GM18858 (cell line): Measurements from ENCODE around the gene PIK3CA.
"Not testable (repeated sequence)": the region's sequence is repeated elsewhere in the genome, so short reads cannot be mapped to it uniquely, and the experiment has no call there.

Experiments used
- ATAC-seq: cut with Tn5 transposase; IDR thresholded peaks from one replicate; pipeline ENCODE4 v1.9.1; 2021; ENCODE audit not compliant: unreplicated experiment

PIK3CA gene

DNA sequence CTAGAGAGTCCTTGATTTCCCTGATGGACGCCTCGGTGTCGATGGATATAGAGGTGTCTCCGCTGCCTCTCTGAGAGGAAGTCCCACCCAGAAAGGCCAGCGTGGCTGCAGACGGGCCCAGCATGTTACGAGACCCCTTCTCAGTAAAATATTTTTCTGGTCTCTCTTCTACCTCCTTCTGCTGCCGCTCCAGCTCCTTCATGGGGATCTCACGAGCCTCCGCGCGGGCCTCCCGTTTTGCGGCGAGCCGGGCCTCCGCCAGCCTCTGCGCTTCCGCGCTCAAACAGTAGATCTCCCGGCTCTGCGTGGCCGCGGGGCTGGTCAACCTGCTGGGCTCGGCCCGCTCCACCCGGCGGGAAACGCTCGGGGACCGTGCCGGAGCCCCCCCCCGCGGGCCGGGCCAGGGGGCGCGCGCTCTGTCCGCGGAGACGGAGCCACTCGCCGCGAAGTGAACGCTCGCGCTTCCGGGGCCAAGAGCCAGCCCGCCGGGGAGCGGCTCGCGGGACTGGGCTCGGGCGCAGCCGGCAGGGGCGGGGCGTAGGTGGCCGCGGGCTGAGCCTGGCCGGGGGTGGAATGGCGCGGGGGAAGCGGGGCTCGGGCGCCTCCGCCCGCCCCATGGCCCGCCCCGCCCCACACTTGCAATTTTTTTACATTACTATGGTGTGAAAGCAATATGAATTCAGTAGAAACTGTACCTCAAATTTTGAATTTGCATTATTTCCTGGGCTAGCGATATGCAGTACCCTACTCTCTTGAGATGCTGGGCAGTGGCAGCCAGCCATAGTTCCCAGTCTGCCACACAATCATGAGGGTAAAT lies 113.0 kb downstream of the PIK3CA start:
- ATAC-seq = peak; percentile 69

DNA sequence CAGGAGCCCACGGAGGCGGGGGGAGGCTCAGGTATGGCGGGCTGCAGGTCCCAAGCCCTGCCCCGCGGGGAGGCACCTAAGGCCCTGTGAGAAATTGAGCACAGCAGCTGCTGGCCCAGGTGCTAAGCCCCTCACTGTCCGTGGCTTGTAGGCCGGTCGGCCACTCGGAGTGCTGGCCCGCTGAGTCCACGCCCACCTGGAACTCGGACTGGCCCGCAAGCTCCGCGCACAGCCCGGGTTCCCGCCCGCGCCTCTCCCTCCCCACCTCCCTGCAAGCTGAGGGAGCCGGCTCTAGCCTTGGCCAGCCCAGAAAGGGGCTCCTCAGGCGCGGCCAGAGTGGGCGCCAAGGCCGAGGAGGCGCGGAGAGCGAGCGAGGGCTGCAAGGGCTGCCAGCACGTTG lies 115.0 kb downstream of the PIK3CA start:
- ATAC-seq = no peak

DNA sequence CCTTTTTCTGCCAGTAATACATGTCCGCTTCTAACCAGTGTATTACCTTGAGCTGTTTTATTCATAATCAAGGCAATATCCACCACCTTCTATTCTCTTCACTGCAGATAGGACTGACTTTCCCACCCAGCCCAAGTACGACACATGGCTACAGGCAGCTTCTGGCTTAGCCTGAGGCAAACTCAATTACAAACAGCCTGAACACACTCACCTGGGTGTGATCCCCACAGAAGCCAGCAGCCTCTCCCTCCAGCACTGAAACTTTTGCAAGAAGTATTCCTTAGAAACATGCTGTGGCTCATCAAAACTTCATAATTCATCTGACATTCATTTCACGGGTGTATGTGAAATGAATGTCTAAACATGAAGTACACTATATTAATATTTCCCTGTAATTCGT lies 116.3 kb downstream of the PIK3CA start:
- no peak for ATAC-seq

DNA sequence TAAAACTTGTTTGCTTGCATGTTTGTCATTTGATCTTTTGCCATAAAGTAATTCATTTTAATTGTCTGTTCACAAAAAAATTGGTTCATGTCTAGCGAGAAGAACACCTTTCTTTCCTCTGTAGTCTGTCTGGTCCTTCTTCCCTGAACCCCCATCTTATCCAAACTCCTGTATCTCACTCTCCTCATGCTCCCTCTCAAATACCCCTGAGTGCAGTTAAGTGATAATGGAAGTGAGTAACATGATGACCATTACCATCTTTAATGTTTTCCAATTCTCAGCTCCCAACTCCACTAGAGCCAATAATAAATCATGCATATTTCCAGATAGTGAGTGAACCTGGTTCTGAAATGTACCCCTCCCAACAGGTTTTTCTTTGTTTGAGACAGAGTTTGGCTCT lies 116.9 kb downstream of the PIK3CA start:
- no peak for ATAC-seq

DNA sequence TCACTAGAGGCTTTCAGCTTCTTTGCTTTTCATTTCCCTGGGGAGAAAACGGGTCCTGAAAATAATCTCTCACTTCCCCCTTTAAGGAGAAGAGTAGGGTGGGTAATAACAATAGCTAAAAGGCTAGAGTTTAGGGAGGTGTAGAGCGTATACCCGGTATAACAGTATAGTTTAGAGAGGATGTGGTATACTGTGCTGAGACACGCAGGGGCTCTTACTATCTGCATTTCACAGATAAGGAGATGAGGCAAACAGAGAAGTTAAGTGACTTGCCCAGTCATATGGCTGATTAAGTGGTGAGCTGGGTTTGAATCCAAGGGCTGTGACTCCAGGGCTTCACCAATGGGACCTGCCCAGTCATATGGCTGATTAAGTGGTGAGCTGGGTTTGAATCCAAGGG lies 117.7 kb downstream of the PIK3CA start:
- ATAC-seq = peak; percentile 69

DNA sequence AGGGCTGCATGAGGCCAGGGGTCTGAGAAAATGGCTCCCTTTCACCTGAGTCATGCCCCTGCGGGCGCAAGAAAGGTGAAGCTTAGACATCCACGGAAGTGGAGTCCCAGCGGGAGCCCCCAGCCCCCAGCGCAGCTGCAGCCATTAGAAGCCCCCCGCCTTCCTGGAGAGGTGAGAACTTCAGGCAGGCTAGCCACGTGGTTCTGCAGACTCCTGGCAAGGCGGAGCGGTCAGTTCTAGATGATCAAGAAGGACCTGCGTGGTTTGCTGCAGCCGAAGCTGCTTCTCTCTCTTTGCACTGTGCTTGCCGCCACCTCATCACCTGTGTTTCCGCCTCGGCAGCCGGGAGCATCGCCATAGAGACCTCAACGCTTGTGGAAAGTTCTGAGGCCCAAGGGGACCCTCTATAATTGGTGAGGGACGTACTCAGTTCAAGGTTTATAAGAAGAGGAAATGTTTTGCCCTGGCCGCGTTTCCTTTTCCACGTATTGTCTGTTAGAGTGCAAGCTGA lies 118.6 kb downstream of the PIK3CA start:
- no peak for ATAC-seq

DNA sequence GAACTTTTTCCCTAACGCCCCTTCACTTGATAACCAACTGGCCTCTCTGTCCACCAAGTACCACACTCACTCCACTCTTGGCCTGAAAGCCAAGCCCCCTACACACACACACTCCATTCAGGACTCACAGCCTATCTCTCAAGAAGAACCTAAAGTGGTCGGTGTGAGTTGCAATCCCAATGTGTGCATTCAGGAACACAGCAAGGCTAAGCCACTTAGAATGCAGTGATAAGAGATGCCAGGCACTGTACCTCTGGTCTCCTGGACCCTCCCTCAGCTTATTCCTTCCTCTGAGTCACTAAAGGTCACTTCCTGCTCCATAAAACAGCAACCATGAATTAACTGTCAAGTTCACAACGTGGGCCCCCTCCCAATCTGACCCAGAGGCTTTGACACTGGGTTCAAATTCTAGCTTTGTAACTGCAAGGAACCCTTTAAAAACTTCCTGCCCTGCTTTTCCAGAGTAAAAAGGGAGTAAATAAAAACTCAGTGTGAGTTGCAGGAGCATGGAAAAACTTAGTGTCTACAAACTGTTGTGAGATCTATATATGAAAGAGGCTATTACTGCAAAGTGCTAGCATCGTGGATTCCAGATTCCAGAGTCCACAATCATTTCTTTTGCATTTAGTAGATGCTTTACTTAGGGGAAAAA lies 120.4 kb downstream of the PIK3CA start:
- no peak for ATAC-seq

DNA sequence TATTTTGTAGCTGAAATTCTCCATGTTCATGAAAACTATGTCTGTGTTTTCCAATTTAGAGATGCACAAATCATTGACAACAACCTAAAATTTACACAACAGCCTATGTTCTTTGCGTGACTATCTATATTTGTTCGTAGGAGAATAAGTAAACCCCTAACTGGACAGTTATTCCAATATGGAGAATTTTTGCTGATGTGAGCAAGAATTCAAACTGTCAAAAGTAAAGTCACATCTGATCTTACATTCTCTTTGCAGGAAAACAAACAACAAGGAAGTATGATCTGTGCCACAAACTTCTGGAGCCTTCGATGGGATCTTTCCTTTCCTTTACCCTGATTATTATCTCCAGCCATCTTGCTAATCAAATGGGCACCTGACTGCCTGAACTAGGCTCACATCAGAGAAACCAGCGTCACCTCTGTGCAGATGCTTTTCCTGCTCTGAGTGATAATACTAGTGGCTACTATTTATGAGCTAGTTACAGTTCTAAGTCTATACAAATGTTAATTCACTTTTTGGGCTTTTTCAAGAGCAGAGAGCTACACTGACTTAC lies 121.1 kb downstream of the PIK3CA start:
- no peak for ATAC-seq

DNA sequence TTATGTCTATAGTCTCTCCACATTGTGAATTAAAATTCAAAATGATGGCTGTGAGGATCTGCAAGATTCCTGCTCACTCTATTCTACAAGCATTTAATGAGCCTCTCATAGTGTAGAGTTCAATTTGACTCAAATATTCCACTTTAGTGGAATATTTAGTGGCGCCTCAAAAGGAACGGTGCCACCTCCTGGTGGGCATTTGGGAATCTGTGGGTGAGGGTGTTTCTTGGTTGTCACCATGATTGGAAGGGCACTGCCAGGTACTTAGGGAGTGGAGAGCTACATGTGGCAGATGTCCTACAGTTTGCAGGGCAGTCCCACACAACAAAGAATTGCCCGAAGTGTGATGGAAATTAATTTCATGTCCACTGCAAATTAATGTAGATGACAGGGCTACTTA lies 124.2 kb downstream of the PIK3CA start:
- ATAC-seq = no peak

DNA sequence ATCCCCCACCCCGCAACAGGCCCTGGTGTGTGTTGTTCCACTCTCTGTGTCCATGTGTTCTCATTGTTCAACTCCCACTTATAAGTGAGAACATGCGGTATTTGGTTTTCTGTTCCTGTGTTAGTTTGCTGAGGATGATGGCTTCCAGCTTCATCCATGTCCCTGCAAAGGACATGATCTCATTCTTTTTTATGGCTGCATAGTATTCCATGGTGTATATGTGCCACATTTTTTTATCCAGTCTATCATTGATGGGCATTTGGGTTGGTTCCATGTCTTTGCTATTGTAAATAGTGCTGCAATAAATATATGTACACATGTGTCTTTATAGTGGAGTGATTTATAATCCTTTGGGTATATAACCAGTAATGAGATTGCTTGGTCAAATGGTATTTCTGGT lies 126.3 kb downstream of the PIK3CA start:
- not testable (repeated sequence) for ATAC-seq

DNA sequence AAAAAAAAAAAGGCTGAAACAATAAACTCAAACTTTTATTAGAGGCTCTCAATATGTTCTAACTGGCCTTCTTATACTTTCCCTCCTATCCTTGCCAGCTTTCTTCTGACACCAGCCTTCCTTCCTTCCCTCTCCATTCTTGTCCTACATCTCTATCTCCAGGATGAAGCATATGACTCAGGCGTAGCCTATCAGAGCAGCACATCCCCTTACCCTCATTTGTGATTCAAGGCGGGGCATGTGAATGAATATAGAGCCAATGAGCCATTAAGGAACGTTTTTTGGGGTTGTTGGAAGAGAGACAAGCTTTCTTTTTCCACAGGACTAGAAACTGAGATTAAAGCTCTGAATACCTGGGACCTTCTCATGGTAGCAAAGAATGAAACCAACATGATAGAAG lies 127.8 kb downstream of the PIK3CA start:
- ATAC-seq = no peak

DNA sequence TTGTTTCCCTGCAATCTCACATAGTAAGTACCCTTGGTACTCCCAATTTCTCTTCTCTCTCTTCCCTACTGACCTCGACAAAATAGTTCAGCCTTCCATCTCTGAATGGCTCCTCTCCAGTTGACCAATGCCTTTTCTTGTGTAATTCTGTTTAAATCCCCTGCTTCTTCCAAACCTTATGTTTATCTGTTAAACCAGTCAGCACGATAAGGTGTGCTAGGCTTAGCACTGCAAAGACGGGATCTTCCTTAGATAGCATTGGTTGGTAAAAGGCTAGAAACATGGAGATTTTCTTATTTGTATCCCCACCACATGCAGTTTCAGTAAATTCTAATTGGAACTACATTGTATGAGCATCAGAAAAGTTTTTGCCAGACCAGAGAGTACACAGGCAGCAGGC lies 128.6 kb downstream of the PIK3CA start:
- ATAC-seq = no peak

DNA sequence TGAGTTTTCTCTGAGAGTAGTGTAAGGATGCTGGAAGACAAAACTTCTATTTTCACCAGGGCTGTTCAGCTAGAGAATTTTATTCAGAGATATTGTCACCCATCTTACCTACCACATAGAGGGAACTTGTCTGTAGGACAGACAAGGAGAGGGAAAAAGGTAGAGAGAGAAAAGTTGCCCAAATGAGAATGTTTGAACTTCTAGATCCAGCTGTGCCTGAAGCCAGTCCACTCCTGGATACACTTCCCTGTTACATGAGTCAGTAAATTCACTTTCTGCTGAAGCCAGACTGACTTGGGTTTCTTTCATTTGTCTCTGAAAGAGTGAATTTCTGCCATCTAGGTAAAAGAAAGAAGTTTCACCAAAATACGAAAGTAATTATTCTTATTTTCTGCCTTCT lies 130.0 kb downstream of the PIK3CA start:
- no peak for ATAC-seq

DNA sequence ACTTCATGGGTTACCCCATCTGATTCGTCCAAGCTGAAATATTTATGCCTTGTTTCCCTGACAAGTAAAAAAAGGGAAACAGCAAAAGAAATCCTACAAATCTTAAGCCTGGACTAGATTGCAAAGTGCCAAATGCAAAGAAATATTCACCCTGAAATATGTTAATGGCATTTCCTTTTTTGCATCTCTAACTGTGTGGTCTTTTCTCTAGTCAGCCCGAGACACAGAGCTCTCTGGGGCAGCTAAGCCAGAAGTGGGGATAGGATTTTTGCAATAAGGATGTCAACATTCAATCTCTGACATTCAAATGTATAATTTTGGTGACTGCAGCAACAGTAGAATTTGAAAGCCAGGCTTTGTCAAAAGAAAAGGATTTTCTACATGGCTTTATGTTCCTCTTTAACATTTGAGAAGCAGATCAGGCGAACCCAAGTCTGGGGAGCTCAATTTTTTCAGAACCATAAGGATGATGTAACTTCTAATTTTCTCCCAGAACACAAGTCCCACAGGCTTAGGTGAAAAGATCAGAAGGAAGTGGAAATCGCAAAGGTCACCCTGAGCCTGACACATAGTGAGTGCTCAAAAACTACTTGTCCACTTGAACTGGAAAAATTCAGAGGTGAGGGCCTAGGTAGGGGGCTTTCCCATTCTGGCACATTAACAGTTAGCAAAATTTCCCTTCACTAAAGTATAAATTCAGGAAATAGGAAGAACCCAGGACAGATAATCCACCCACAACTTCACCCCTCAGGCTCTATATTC lies 131.0 kb downstream of the PIK3CA start:
- ATAC-seq = no peak

DNA sequence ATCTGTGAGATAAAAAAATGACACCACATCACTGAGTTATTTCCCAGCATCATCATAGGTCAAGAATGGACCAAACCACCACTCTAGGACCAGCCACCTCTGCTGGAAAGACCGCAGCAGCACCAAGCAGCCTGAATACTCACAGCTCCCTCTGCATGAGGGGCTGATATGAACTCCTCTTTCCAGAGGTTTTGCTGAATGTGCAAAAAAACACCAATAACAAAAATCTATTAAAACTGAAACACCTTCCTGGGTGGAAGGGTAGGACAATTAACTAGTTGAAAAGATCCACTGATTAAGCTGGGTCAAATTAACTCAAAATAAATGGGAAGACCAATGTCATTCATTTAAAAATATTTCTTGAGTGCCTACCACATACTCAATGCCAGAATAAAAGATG lies 131.7 kb downstream of the PIK3CA start:
- ATAC-seq = no peak

DNA sequence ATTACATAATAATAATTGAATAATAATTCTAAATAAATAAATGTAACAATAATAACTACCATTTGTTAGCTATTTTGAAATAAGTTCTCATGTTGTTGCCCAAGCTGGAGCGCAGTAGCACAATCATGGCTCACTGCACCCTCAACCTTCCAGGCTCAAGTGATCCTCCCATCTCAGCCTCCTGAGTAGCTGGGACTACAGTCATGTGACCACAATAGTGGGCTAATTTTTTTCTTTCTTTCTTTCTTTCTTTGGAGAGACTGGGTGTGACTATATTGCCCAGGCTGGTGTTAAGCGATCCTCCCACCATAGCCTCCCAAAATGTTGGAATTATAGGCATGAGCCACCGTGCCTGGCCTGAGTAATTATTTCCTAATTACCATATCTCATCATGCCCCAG lies 133.7 kb downstream of the PIK3CA start:
- ATAC-seq = no peak

DNA sequence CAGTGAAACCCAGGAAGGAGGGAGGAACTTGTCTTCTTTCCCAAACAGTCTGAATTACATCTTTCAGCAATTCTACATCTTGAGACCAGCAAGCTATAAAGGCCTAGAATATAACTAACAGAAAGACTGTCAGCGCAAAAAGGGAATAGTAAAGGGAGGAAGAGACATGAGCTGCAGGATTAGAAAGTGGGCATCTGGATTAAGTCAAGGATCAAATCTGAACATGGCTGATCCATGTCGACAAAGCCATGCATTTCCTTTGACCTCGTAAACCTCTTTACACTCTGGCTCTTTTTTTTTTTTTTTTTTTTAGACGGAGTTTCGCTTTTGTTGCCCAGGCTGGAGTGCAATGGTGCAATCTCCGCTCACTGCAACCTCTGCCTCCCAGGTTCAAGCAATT lies 138.2 kb downstream of the PIK3CA start:
- ATAC-seq = no peak

DNA sequence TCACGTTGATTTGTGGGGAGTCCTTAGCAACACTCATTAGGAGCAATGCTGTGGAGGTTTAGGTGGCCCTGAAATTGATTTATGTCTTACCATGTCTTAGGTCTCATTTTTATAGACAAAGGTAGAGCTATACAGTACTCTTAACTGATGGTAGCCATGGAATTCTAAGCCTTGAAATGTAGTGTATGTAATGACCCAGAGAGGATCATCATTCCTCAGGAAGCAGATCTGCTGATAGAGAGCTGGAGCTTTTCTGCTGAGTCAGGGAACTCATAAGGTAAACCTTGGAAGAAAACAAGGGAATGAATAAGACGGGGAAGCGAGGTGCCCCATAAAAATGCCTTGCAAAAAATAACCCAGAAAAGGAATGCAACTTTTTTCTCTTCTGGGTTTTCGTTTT lies 140.7 kb downstream of the PIK3CA start:
- ATAC-seq = no peak

DNA sequence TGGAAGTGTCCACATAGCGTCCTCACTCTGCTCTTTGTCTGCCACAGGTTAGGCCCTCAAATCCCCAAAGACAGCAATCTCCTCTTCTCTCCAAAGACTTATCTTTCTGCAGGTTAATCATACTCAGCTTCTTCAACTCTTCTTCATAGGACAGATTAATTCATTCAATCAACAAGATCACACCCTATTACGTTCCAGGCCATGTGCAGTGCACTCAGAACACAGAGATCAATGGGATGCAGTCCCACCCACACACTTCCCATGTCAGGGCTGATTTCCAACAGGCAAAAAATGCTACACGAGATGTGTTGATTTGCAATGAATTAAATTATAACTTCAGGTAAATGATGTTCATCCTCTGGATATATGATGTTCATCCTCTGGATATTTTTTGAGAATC lies 141.1 kb downstream of the PIK3CA start:
- no peak for ATAC-seq
